SK-N-SH (cell line): ENCODE measurements around the gene HOXB5. TPM values are rescaled to one million over a fixed set of nuclear protein-coding genes. Genes with fewer than 3 reads are reported as not detected.

Source experiments
- CTCF ChIA-PET: fragments of 300-600, 350-600 bp; formaldehyde crosslinking; extraction: SDS; loops from one replicate; lab custom pipeline; 2021; lab: Yijun Ruan, JAX
- POLR2A ChIA-PET: fragments of 350-600 bp; sonication (Branson Sonifier 250); formaldehyde crosslinking; extraction: SDS; loops from one replicate; lab custom pipeline; 2020; ENCODE audit warnings: antibody characterized with exemption, inconsistent platforms; lab: Yijun Ruan, JAX
- DNase-seq: peaks from one replicate; pipeline ENCODE4 v3.0.0; 2012
- H2AFZ ChIP-seq: fragments of 200-600 bp; sonication (generic); 2 replicates; pipeline ENCODE4 v1.8.1; 2016; ENCODE audit warnings: antibody characterized with exemption, mild to moderate bottlenecking, low read depth
- H3F3A ChIP-seq: fragments of 200-600 bp; sonication (generic); replicated peaks from 2 replicates; pipeline ENCODE3; 2016; ENCODE audit warnings: antibody characterized with exemption, mild to moderate bottlenecking; ENCODE audit not compliant: insufficient read depth
- H3K27ac ChIP-seq, 2 experiments: fragments of 200-500 bp in 1 of 2; fragments of 200-600 bp in 1 of 2; sonication (Bioruptor generic) in 1 of 2; sonication (generic), shearing (Covaris generic) in 1 of 2; 2 replicates each; pipeline versions ENCODE4 v1.5.1 to v1.6.1; 2014 to 2016; ENCODE audit warnings: low read depth in 2 of 2, inconsistent platforms in 1 of 2, low read length in 1 of 2, mild to moderate bottlenecking in 1 of 2, mixed read lengths in 1 of 2
- H3K27me3 ChIP-seq: fragments of 200-600 bp; sonication (generic), shearing (Covaris generic); 2 replicates; pipeline ENCODE4 v1.6.1; 2016; ENCODE audit warnings: mixed run types; ENCODE audit not compliant: insufficient read depth
- H3K36me3 ChIP-seq, 2 experiments: fragments of 200-500 bp in 1 of 2; fragments of 200-600 bp in 1 of 2; sonication (Bioruptor generic) in 1 of 2; sonication (generic) in 1 of 2; replicated peaks in 1 of 2; 2 replicates each; pipeline versions ENCODE3 to v1.5.1; 2014 to 2016; ENCODE audit warnings: low read length in 1 of 2, mild to moderate bottlenecking in 1 of 2; ENCODE audit not compliant: insufficient read depth in 2 of 2, control insufficient read depth in 1 of 2
- H3K4me1 ChIP-seq, 2 experiments: fragments of 200-500 bp in 1 of 2; fragments of 200-600 bp in 1 of 2; sonication (Bioruptor generic) in 1 of 2; sonication (generic), shearing (Covaris generic) in 1 of 2; 2 replicates each; pipeline versions ENCODE4 v1.5.1 to v1.6.1; 2014 to 2016; ENCODE audit warnings: low read depth in 1 of 2, low read length in 1 of 2, mixed run types in 1 of 2; ENCODE audit not compliant: insufficient read depth in 2 of 2, control insufficient read depth in 1 of 2
- H3K4me2 ChIP-seq: fragments of 200-600 bp; sonication (generic), shearing (Covaris generic); 2 replicates; pipeline ENCODE4 v1.6.1; 2017; ENCODE audit warnings: mixed run types
- H3K4me3 ChIP-seq, 2 experiments: fragments of 200-500 bp in 1 of 2; fragments of 200-600 bp in 1 of 2; sonication (Bioruptor generic) in 1 of 2; sonication (generic), shearing (Covaris generic) in 1 of 2; 2 replicates each; pipeline versions ENCODE4 v1.5.1 to v1.8.1; 2014 to 2016; ENCODE audit warnings: low read depth in 2 of 2, inconsistent platforms in 1 of 2, low read length in 1 of 2, mild to moderate bottlenecking in 1 of 2, mixed read lengths in 1 of 2, moderate library complexity in 1 of 2
- H3K79me2 ChIP-seq: fragments of 200-600 bp; sonication (generic); 2 replicates; pipeline ENCODE4 v1.8.1; 2017; ENCODE audit warnings: mild to moderate bottlenecking; ENCODE audit not compliant: insufficient read depth
- H3K9ac ChIP-seq: fragments of 200-600 bp; sonication (generic); 2 replicates; pipeline ENCODE4 v1.6.1; 2017; ENCODE audit warnings: mixed run types
- H3K9me2 ChIP-seq: fragments of 200-600 bp; sonication (generic); 2 replicates; pipeline ENCODE4 v1.6.1; 2017; ENCODE audit warnings: mixed run types
- H3K9me3 ChIP-seq: fragments of 200-600 bp; sonication (generic); 2 replicates; pipeline ENCODE4 v1.6.1; 2017; ENCODE audit warnings: mixed run types, mild to moderate bottlenecking, moderate library complexity
- H4K20me1 ChIP-seq: fragments of 200-600 bp; sonication (generic); 2 replicates; pipeline ENCODE4 v1.6.1; 2017; ENCODE audit warnings: mild to moderate bottlenecking, mixed run types; ENCODE audit not compliant: insufficient read depth
- CHD2 ChIP-seq: fragments of 150-350 bp; IDR thresholded peaks from 2 replicates; pipeline ENCODE4 v1.6.1; 2018; ENCODE audit warnings: low read length; ENCODE audit not compliant: partially characterized antibody
- EP300 ChIP-seq, 2 experiments: IDR thresholded peaks; 2 replicates each; pipeline versions ENCODE4 v1.4.0 to v1.6.1; 2012; ENCODE audit warnings: borderline replicate concordance in 1 of 2, low read depth in 1 of 2, low read length in 1 of 2
- EZH2phosphoT487 ChIP-seq: fragments of 200-600 bp; sonication (generic); IDR thresholded peaks from 2 replicates; pipeline ENCODE4 v1.6.1; 2017; ENCODE audit warnings: low read depth, mixed run types, mild to moderate bottlenecking, antibody characterized with exemption, moderate library complexity, borderline replicate concordance
- FOSL2 ChIP-seq: IDR thresholded peaks from 2 replicates; pipeline ENCODE4 v1.4.0; 2012; ENCODE audit warnings: low read depth, mild to moderate bottlenecking, moderate library complexity, borderline replicate concordance
- FOXJ3 ChIP-seq: sonication (generic); formaldehyde crosslinking; IDR thresholded peaks from 2 replicates; pipeline ENCODE4 v1.5.1; 2020; ENCODE audit warnings: mild to moderate bottlenecking, missing genetic modification reagents
- GATA2 ChIP-seq: sonication (generic); formaldehyde crosslinking; IDR thresholded peaks from 2 replicates; pipeline ENCODE4 v1.5.0; 2020; ENCODE audit warnings: mild to moderate bottlenecking, missing genetic modification reagents
- JUND ChIP-seq: IDR thresholded peaks from 2 replicates; pipeline ENCODE4 v1.4.0; 2012
- MEF2A ChIP-seq: IDR thresholded peaks from 2 replicates; pipeline ENCODE4 v1.4.0; 2012; ENCODE audit warnings: low read depth, borderline replicate concordance
- MXI1 ChIP-seq: IDR thresholded peaks from 2 replicates; pipeline ENCODE4 v1.6.1; 2012; ENCODE audit warnings: mild to moderate bottlenecking, low read depth, low read length, improper control_type of control experiment
- NRF1 ChIP-seq: IDR thresholded peaks from 2 replicates; pipeline ENCODE4 v1.6.1; 2012; ENCODE audit warnings: low read depth, mild to moderate bottlenecking, low read length
- RFX5 ChIP-seq: IDR thresholded peaks from 2 replicates; pipeline ENCODE4 v1.6.1; 2012; ENCODE audit warnings: mild to moderate bottlenecking, improper control_type of control experiment, low read length
- SIN3A ChIP-seq: IDR thresholded peaks from 2 replicates; pipeline ENCODE4 v1.6.1; 2012; ENCODE audit warnings: low read depth, mild to moderate bottlenecking, low read length, moderate library complexity, borderline replicate concordance
- TAF1 ChIP-seq: IDR thresholded peaks from 2 replicates; pipeline ENCODE4 v1.6.1; 2012; ENCODE audit warnings: low read depth, mild to moderate bottlenecking, low read length, moderate library complexity, borderline replicate concordance
- TEAD4 ChIP-seq: IDR thresholded peaks from 2 replicates; pipeline ENCODE4 v1.4.0; 2012; ENCODE audit warnings: mild to moderate bottlenecking, borderline replicate concordance; ENCODE audit not compliant: insufficient read depth
- YY1 ChIP-seq: IDR thresholded peaks from 2 replicates; pipeline ENCODE4 v1.4.0; 2012; ENCODE audit warnings: low read depth, mild to moderate bottlenecking
- WGBS: methylation state at CpG from one replicate; pipeline ENCODE4 v1.1.6; 2017; ENCODE audit warnings: low lambda C conversion rate; 5-methylcytosine and 5-hydroxymethylcytosine counted together
- polyA plus RNA-seq, 3 experiments: library from polyadenylated mRNA; depleted of rRNA; stranded (reverse); fragments of >200 nt; gene quantifications; 2 replicates each; pipeline ENCODE4 v1.2.3, GENCODE V29; 2012
- TF ChIP-seq, protein P1 (sequence below): fragments of 150-350 bp; IDR thresholded peaks from 2 replicates; pipeline ENCODE4 v1.6.1; 2017; ENCODE audit warnings: antibody characterized with exemption, low read length, low read depth, borderline replicate concordance
- TF ChIP-seq, protein P2 (sequence below): IDR thresholded peaks from 2 replicates; pipeline ENCODE4 v1.4.0; 2012; ENCODE audit warnings: low read depth, borderline replicate concordance
- TF ChIP-seq, protein P3 (sequence below): IDR thresholded peaks from 2 replicates; pipeline ENCODE4; 2012
- TF ChIP-seq, protein P4 (sequence below): fragments of 150-350 bp; IDR thresholded peaks from 2 replicates; pipeline ENCODE4 v1.6.1; 2016; ENCODE audit warnings: mild to moderate bottlenecking, low read depth, low read length
- TF ChIP-seq, protein P5 (sequence below): IDR thresholded peaks from 2 replicates; pipeline ENCODE4 v1.4.0; 2012; ENCODE audit warnings: low read depth, borderline replicate concordance

HOXB5 gene
- polyA plus RNA-seq, 1 of the 3 experiments (the other 2 are of a cell fraction): not detected

DNA sequence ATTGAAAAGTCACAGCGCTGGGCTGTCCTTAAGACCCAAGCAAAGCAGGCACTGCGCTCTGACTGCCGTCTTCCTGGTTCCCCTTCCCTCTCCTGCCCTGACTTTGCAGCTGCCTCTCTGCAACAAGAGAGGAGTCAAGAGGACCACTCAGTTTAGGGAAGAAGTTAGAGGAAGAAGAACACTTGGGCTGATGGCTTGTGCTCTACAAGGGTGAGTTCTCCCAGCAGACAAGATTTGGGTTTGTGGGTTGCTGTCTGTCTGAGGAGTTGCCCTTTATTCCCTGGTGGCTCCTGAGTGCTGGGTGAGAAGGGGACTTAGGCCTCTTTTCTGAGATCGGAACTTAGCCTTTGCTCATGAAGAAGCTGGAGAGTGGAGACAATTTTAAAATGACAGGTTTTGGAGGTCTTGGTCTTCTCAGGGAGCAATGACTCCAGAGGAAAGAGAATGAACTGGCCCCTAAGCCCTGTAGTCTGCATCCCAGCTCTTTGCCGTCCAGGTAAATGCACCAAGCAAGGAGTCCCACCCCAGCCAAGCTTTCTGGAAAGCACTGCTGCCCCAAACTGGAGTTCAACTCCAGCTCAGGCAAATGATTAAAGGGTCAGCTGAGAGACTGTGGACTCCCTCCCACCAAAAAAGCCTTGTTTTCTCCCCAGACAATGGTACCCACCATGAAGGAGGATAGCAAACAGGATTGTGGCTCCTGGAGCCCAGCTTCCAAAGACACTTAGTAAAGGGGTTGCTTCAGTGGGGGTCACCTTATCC, 35.3 kb upstream of the HOXB5 start:
- Histone ChIP-seq H3K79me2 (no peaks in the 10 kb centered on the region), H3F3A (no peaks in the 10 kb centered on the region), H3K9me2 (no peaks in the 10 kb centered on the region), H3K4me3 (no peak overlapping the region), H2AFZ (no peak overlapping the region), H3K4me1 (no peaks in the 10 kb centered on the region), H3K9ac (no peak overlapping the region), H3K4me2 (no peak overlapping the region), H3K27ac (no peak overlapping the region), H3K27me3 (peaks cover 98% of the 10 kb centered on the region), H3K9me3 (no peaks in the 10 kb centered on the region), H4K20me1 (peaks cover 3% of the 10 kb centered on the region; the same call in 1 of the 2 replicates), H3K36me3 (no peaks in the 10 kb centered on the region)
- CTCF ChIA-PET: interaction anchor here (1.0 to 2.4 kb wide), 3 partner anchors 10 to 602 kb away, joined by 3 to 23 read pairs (median 3); no protein-coding TSS in a partner anchor
- no peak for DNase-seq
- 9% methylated on average over 5 of the region's 5 CpGs for WGBS
- POLR2A ChIA-PET: no interaction called here
- TF ChIP-seq YY1 (no peak), RFX5 (no peak), FOSL2 (no peak), TEAD4 (no peak), SIN3A (no peak), CHD2 (no peak), EP300 (IDR thresholded peaks at IDR 0.05; ENCODE audit: borderline replicate concordance in 1 of 2, low read depth in 1 of 2, low read length in 1 of 2) (no peak), TAF1 (no peak), NRF1 (no peak), EZH2phosphoT487 (no peak), FOXJ3 (no peak), GATA2 (CRISPR knock-in tag) (no peak), MXI1 (no peak), JUND (no peak), MEF2A (no peak)
- TF ChIP-seq, protein P1, sequence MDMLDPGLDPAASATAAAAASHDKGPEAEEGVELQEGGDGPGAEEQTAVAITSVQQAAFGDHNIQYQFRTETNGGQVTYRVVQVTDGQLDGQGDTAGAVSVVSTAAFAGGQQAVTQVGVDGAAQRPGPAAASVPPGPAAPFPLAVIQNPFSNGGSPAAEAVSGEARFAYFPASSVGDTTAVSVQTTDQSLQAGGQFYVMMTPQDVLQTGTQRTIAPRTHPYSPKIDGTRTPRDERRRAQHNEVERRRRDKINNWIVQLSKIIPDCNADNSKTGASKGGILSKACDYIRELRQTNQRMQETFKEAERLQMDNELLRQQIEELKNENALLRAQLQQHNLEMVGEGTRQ: no peak
- TF ChIP-seq, protein P2, sequence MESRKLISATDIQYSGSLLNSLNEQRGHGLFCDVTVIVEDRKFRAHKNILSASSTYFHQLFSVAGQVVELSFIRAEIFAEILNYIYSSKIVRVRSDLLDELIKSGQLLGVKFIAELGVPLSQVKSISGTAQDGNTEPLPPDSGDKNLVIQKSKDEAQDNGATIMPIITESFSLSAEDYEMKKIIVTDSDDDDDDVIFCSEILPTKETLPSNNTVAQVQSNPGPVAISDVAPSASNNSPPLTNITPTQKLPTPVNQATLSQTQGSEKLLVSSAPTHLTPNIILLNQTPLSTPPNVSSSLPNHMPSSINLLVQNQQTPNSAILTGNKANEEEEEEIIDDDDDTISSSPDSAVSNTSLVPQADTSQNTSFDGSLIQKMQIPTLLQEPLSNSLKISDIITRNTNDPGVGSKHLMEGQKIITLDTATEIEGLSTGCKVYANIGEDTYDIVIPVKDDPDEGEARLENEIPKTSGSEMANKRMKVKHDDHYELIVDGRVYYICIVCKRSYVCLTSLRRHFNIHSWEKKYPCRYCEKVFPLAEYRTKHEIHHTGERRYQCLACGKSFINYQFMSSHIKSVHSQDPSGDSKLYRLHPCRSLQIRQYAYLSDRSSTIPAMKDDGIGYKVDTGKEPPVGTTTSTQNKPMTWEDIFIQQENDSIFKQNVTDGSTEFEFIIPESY: no peak
- TF ChIP-seq, protein P3, sequence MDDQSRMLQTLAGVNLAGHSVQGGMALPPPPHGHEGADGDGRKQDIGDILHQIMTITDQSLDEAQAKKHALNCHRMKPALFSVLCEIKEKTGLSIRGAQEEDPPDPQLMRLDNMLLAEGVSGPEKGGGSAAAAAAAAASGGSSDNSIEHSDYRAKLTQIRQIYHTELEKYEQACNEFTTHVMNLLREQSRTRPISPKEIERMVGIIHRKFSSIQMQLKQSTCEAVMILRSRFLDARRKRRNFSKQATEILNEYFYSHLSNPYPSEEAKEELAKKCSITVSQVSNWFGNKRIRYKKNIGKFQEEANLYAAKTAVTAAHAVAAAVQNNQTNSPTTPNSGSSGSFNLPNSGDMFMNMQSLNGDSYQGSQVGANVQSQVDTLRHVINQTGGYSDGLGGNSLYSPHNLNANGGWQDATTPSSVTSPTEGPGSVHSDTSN: no peak
- TF ChIP-seq, protein P4, sequence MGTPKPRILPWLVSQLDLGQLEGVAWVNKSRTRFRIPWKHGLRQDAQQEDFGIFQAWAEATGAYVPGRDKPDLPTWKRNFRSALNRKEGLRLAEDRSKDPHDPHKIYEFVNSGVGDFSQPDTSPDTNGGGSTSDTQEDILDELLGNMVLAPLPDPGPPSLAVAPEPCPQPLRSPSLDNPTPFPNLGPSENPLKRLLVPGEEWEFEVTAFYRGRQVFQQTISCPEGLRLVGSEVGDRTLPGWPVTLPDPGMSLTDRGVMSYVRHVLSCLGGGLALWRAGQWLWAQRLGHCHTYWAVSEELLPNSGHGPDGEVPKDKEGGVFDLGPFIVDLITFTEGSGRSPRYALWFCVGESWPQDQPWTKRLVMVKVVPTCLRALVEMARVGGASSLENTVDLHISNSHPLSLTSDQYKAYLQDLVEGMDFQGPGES: no peak
- TF ChIP-seq, protein P5, sequence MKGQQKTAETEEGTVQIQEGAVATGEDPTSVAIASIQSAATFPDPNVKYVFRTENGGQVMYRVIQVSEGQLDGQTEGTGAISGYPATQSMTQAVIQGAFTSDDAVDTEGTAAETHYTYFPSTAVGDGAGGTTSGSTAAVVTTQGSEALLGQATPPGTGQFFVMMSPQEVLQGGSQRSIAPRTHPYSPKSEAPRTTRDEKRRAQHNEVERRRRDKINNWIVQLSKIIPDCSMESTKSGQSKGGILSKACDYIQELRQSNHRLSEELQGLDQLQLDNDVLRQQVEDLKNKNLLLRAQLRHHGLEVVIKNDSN: no peak
